ENCODE results near the gene ANXA2.
A peak's percentile ranks its signal among the peaks of the same experiment; 100 is the strongest.
"Not testable (repeated sequence)": the region's sequence is repeated elsewhere in the genome, so short reads cannot be mapped to it uniquely, and the experiment has no call there.

The ANXA2 gene

DNA sequence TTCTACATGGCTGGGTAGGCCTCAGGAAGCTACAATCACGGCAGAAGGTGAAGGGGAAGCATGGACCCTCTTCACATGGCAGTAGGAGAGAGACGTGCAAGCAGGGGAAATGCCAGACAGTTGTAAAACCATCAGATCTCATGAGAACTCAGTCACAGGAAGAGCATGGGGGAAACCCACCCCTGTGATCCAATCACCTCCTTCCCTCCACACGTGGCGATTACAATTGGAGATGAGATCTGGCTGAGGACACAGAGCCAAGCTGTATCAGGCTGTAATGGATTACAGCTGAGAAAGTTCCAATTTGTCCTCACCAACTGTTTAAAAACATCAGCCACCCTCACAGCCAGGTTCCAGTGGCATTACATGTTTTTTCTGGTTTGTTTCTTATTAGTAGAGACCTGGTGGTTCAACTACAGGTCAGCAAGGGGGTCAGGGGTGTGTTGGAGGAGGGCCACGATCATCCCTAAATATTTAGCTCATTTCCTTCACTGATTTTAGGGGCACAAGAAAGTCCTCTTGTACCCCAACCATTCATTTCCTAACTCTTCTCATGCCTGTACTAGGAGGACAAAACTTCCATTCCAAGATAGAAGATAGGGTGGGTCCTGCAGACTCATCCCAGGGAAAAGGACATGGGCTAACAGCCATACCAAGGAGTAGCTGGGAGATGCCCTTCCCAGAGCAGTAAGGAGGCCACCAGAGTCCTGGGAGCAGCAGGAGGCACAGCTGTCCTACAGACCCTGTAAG is 54.4 kb downstream of the ANXA2 start:
- DNase-seq (ENCODE audit: low spot score) = no peak

DNA sequence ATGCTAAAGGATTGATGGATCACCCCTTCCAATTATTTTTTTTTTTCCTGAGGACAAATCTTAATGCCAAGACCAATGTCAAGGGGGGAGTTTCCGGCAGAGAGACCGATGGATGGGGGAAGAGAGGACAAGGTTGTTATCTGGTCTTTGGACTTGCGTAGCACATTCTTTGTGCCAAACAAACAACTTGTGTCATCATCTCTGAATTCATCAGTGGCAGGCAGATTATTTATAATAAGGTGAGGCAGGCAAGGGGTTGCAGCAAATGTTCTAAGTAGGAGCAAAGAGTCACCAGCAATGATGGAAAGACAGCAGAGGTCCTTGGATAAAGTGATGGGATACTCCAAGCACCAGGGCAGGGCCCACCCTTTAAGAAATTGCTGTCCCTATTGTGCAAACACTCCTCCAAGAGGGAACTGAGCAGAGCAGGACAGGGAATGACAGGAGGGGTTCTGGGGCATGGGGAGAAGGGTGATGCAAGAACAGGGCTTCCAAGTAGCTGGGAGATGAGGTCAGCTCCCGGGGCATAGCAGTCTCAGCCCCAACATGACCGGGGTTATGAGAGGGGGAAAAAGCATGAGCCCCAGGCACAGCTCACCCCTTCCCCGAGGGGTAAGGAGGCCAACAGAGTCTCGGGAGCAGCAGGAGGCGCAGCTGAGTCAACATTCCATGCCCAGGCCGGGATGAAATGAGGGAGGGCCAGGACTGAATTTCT is 57.4 kb downstream of the ANXA2 start:
- no peak for DNase-seq (ENCODE audit: low spot score)

DNA sequence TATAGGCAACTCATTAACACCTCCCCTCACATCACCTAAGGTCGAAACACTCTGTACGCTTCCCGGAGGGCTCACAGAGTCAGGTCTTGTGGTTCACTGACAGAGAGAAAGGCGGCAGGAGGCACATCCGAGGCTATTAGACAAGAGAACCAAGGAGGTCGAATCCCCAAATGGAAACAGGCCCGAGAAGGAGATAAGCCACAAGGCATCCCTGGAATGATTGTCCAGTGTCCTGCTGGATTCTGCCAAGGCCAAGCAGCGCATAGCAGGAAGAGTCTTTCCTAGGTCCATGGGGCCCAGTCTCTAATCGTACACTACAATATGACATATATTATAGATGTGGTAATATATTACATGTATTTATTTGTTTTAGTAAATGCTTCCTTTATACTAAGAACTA is 58.5 kb downstream of the ANXA2 start:
- no peak for DNase-seq (ENCODE audit: low spot score)

DNA sequence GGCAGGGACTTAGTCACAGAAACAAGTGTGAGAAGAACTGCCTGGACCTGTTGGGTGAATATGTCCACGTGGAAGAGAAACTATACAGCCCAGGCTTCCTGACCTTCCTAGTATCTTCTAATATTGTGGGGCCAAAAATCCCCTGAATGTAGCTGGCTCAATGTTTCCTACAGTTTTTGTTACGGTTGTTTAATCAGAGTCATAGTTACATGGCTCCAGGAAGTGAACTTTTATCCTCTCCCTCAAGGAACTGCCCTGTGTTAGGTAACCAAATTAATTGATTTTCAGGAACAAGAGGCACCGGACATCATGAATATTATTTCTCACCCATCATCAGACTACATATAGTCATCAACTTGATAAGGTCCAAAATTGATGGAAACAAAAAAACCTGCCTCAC is 59.0 kb downstream of the ANXA2 start:
- no peak for DNase-seq (ENCODE audit: low spot score)

DNA sequence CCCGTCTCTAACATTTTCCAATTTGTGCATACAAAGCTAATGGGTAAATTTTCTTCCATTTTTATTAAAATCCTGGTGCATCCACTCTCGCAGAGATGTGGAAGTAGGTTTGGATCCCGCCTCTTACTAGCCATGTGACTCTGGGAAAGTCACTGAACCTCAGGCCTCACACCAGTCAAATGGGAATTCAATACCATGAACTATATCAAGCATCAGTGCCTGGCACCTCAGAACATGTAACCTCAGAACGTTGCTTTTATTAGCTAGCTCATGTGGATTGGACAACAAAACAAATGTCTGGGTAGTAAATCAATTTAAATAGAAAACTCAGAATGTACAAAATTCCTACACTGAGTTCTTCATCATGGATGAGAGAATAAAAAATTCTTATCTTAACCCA is 60.7 kb downstream of the ANXA2 start:
- DNase-seq (ENCODE audit: low spot score) = no peak

DNA sequence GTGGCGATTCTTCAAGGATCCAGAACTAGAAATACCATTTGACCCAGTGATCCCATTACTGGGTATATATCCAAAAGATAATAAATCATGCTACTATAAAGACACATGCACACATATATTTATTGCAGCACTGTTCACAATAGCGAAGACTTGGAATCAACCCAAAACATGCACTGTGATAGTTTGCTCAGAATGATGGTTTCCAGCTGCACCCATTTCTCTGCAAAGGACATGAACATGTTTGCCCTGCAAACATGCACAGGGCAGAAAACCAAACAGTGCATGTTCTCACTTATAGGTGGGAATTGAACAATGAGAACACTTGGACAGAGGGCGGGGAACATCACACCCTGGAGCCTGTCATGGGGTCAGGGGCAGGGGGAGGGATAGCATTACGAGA is 62.5 kb downstream of the ANXA2 start:
- not testable (repeated sequence) for DNase-seq (ENCODE audit: low spot score)

DNA sequence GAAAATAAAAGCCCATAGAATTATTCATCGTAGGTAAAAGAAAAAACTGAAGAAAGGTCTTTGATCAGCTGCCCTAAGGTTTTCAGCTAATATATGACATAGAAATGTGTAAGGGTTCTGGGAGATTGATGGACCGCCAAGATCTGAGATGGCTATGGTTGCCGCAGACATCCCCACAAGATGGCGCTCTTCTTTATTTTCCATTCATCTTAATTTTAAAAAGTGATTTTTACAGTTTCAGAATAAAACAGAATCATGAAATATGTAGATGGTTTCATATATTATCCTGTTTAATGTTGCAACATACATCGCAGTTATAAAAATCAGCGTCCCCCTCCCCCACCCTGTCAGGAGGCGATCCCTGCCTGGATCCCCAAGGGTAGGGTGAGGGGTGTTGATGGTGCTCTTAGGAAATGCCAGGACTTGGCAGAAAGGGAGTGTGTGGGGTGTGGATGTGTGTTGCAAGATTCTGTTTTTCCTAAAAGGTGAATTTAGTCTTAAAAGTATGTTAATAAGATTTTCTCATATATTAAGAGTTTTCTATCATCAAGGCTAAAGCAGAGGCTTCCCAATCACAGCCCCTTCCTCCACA is 68.8 kb downstream of the ANXA2 start:
- no peak for DNase-seq (ENCODE audit: low spot score)

DNA sequence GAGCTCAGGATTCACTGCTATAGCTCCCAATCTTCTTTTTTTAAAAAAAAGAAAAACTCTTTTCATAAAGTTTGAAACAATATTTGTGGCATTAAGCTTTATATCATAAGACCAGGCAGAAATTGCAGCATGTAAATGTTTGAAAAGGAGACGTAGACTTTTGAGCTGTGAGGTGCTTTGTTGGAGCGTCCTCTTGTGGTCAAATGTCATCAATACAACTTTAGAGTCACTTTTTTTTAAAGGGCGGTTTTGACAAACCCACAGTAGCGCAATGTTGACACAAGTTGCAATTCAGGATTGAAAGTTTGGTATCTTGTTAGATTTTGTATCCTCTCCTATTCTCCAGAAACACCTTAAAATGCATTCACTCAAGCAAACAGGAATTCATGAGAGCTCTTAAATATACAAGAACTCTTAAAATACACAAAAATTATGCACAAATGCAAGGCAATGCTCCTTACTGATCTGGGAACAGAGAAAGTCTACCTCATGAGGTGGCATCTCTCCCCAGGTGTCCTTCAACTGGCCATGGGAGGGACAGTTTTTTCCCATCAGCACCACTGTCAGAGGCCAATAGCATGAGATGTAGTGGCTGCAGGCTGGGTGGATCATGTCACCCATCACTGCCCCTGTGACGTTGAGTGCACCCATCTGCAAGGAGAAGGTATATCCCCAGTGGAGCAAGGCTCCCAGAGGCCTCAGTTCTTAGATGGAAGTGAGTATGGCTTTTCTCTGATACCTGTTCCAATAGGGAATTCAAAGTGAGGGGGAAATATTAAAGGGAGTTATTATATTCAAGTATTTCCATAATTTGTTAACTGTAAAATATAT is 70.7 kb downstream of the ANXA2 start:
- DNase-seq (ENCODE audit: low spot score) = peak; percentile 69

DNA sequence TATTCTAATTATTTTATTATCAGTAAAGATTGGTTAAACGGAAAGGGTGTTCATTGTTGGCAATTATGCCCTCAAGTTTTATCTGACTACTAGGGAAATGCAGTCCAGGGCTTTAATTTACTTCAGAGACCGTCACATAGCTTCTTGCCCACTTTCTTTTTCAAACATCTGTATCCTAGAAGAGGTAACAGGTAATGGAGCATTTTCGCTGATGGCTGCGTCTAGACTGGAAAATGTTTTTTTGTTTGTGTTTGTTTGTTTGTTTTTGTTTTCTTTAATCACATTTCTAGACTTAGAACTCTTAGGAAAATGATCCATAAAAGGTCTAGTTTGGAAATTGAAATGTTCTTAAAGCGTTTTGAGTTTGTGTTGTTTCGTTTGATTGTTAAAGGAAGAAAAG is 71.4 kb downstream of the ANXA2 start:
- DNase-seq (ENCODE audit: low spot score) = no peak

DNA sequence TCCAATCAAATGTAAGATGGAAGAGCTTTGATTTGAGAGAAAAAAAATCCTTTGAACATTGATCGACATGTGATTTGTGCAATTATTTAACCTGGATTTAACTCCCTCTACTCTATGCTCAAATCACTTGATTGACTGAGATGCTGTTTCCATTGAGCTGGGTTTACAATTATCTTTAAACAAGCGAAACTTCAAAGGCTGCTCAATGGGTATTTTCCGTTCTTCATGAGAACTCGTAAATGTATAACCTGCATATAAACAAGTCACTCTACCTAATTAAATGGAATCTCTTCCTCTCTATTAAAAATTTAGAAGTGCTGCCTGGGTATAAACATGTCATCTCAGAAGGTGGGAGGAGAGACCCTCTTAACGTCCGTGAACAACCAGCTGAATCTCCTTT is 71.9 kb downstream of the ANXA2 start:
- no peak for DNase-seq (ENCODE audit: low spot score)

DNA sequence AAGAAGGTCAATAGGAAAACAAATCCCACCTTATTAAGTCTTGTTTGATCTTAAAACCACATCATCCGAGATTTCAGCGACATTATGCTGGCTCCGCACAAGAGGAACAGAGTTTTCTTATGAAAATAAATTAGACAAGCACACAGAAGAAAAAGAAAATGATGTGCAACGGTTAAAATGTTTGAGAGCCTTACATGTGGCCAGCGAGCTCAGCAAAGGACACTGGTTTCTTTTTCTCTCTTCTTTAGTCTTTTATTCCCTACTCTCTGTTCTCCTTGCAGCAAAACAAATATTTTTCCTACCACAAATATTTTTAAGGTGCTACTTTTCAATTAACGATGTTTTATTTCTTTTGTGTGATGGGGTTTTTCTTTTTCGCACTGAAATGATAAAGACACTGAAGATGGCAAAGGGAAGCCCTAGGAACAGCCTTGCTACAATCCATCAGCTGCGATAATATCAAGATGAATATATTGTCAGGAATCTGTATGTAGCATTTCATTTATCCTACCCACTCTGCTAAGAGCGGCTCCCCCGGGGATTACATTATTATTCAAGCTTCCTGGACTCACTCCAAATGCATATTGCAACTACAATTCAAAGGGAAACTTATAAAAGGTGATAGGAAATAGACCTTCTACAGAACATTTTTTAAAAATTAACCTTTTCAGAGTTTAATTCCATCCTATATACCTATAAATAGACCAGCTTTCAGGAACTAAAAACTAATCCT is 72.9 kb downstream of the ANXA2 start:
- DNase-seq (ENCODE audit: low spot score) = no peak

DNA sequence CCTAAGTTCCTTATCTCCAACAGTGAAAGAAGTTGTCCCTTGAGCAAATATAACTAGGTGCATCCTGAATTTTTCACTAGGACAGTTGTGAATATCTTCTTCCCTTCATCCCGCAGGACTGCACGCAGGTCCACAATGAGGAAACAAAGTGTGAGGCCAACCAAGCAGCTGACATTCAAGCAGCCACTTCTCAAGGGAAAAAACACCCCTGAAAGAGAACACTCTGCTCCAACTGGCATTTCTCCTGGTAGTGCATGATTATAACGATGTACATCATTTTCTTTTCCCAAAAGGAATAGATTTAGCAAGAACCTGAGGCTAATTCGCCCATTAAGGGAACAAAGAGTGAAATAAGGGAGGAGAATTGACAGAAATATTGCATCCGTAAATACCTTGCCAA is 74.5 kb downstream of the ANXA2 start:
- no peak for DNase-seq (ENCODE audit: low spot score)

DNA sequence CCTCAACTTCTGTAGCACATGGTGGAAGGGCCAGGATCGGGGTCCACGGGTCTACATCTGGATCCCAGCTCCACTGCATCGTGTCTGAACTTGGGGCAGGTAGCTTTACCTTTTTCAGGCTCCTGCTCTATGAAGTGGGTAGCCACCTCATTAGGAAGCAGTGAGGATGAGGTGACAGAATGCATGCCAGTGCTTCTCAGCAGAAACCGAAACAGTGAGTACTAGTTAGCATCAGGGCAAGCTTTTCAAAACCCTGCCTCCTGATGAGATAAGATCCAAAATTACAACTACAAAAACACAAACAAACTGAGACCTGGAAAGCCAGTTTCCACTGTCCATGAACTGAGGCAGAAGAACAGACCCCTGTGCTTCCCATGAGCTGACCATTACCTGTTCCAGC is 77.4 kb downstream of the ANXA2 start:
- no peak for DNase-seq (ENCODE audit: low spot score)

DNA sequence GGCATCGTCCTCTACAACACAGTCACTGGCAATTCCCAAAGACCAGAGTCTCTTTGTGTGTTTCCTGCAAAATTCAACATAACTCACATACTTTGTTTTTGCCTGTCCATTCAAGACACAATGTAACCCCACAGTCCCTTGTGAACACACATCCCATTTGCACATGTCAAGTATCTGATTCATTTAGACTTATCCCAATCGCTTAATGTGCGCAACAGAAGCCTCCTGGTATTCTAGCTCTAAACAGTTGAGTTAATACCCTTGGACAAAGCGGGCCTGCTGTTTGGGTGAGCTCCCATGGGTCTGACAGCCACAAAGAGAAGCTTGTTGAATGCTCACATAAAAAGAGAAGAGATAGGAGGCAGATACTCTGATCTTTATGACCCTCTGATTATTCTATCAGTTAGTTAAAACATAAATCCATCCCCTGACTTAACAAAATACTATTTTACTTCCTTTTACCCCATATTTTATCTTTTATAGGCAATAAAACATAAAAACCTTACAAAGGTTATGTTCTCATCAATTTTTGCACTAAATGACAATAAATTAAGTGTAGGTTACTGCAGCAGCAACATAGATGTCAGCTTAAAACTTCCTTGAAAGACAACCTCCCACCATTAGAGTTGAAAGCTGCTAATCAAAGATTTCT is 79.4 kb downstream of the ANXA2 start:
- DNase-seq (ENCODE audit: low spot score) = no peak

DNA sequence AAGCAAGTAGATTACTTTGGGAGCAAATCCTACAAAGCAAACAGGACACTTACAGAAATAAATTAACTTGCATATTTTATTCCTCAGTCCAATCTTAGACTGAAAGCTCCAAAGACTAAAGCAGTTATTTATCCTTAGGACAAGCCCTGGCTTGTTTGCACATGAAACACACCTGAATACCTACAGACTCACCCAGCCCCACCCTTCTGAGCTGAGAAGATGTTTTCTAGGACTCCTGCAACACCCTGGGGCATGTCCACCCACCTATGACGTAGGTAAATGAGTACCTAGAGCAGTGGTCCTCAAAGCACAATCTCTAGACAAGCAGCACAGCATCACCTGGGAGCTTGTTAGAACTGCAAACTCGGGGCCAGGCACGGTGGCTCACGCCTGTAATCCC is 80.8 kb downstream of the ANXA2 start:
- DNase-seq (ENCODE audit: low spot score) = no peak

DNA sequence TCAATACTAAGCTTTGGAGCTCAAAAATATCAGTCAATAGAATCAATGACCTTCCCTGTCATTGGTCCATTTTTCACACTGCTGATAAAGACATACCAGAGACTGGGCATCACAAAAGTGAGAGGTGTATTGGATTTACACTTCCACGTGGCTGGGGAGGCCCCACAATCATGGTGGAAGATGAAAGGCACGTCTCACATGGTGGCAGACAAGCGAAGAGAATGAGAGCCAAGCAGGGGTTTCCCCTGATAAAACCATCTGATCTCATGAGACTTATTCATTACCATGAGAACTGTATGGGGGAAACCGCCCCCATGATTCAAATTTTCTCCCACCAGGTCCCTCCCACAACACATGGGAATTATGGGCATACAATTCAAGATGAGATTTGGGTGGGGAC is 81.9 kb downstream of the ANXA2 start:
- DNase-seq (ENCODE audit: low spot score) = no peak

DNA sequence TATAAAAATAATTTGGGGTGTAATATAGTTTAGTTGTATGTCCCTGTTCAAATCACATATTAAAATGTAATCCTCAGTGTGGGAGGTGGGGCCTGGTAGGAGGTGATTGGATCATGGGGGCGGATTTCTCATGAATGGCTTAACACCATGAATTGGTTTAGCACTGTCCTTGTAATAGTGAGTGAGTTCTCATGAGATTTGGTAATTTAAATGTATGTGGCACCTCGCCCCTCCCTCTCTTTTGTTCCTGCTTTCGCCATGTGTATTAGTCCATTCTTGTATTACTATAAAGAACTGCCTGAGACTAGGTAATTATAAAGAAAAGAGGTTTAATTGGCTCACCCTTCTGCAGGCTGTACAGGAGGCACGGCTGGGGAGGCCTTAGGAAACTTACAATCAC is 83.9 kb downstream of the ANXA2 start:
- no peak for DNase-seq (ENCODE audit: low spot score)

DNA sequence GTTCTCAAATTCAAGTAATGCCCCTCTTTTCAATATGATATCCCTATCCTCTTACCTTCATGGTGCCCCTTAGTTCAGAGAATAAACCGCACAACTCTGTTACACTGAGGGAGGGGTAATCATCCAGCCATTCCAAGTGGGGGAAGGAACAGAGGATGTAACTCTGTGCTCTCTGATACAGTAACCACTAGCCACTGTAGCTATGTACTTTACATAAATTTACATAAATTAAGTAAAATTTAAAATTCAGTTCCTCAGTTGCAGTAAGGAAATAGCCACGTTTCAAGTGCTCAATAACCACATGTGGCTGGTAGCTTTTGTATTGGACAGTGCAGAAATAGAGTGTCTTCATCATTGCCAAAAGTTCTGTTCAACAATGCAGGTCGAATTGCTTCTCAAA is 90.8 kb downstream of the ANXA2 start:
- DNase-seq (ENCODE audit: low spot score) = no peak

DNA sequence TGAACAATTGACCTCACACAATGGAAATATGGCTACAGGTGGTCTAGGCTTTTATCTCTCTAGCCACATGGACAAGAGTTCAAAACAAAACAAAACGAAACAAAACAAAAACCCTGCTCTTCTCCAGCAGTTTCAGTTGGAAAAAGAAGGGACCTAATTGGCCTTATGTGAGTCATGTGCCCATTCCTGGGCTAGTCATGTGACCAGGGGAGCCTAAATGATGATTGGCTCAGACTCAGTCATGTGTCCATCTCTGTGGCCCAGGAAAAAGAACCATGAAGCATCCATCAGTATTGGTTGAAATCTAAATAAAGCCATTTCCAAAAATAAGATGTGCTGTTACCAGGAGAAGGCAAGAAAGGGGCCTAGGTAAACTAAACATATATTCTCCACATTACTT is 96.8 kb downstream of the ANXA2 start:
- no peak for DNase-seq (ENCODE audit: low spot score)

DNA sequence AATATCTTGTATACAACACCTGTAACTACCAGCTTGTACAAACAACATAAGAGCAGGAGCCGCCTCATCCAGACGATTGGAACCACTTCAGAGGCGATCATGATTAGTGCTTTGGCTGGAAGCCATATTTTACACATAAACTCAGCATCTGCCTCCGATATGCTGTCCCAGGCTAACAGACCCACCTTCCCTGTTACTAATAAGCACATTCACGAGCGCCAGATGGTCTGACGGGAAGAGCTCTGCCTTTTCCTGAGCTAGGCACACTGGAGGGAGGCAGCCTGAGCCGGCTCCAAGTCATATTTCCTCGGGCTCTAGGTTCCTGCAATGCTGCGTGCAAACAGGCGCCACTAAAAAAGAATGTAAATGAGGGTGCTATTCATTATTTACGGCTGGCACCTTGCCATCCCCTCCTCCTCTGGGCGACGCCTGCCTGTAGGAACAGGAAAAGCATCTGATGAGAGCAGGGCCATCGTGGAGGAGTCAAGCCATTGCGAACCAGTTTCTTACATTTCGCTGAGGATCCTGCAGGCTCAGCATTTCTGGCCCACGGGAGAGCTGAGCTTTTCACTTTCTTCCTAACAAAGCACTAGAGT is 98.2 kb downstream of the ANXA2 start:
- DNase-seq (ENCODE audit: low spot score) = peak; percentile 19
